T-helper 1 cell treated with Interleukin-12 subunit alpha and Interleukin-12 subunit beta and Interleukin-4 antibody, amounts not matched to agents 30 μg/mL and 1 μg/mL, for 36 hours (primary cell): ENCODE measurements around the gene TOX3.

Experiments used
- H3K27ac Mint-ChIP-seq: one replicate; pipeline ENCODE4 v1.8.0; 2021; ENCODE audit warnings: mild to moderate bottlenecking, mixed read lengths
- H3K27me3 Mint-ChIP-seq: one replicate; pipeline ENCODE4 v1.8.0; 2021; ENCODE audit warnings: low read depth, mixed read lengths
- H3K36me3 Mint-ChIP-seq: one replicate; pipeline ENCODE4 v1.8.0; 2021; ENCODE audit warnings: low read depth, mixed read lengths
- H3K4me1 Mint-ChIP-seq: one replicate; pipeline ENCODE4 v1.8.0; 2021; ENCODE audit warnings: low read depth, mixed read lengths
- H3K4me3 Mint-ChIP-seq: one replicate; pipeline ENCODE4 v1.8.0; 2021; ENCODE audit warnings: mild to moderate bottlenecking, moderate library complexity, mixed read lengths
- H3K9me3 Mint-ChIP-seq: one replicate; pipeline ENCODE4 v1.8.0; 2021; ENCODE audit warnings: mixed read lengths

Gene TOX3

DNA sequence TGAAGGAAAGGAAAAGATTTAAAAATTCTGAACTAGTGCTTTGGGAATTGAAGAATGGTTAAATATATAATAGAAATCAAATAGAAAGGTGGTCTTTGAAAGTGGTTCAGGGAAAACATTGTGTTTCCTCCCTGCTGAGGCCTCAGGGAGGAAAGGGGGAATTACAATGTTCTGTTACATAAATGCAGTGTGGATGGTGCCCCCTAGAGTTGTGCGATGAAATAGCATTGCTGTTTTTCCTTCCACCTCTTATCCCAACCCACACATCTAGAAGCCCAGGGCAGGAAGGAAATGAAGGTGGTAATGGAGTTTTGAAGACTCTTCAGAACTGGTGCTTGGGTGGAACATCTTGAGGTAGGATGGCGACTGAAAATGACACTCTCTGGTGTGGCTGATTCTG, 6.4 kb upstream of the TOX3 start:
- Mint-ChIP-seq H3K4me3 (no peak overlapping the region), H3K4me1 (no peaks in the 10 kb centered on the region), H3K9me3 (no peaks in the 10 kb centered on the region), H3K36me3 (no peaks in the 10 kb centered on the region), H3K27ac (no peak overlapping the region), H3K27me3 (peaks cover 13% of the 10 kb centered on the region)

DNA sequence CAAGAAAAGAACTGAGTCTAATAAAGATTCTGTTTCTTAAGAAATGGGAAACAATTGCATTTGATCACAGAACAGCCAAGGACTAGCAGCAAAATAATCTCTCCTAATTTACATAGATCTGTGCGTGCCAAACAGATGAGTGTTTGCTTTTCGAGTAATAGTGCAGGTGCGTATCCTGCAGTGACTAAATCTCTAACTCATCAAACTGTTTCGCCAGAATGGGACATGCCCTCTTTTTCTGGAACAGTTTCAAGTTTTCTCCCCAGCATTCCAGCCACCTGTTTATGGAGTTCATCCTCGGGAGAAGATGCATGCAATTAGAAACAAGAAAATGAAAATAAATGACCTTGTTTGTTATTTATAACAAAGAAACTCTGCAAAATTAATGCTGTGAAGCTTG, 5.7 kb upstream of the TOX3 start:
- Mint-ChIP-seq H3K4me3 (no peak overlapping the region), H3K27ac (no peak overlapping the region), H3K9me3 (no peaks in the 10 kb centered on the region), H3K4me1 (no peaks in the 10 kb centered on the region), H3K27me3 (peaks cover 20% of the 10 kb centered on the region), H3K36me3 (no peaks in the 10 kb centered on the region)

DNA sequence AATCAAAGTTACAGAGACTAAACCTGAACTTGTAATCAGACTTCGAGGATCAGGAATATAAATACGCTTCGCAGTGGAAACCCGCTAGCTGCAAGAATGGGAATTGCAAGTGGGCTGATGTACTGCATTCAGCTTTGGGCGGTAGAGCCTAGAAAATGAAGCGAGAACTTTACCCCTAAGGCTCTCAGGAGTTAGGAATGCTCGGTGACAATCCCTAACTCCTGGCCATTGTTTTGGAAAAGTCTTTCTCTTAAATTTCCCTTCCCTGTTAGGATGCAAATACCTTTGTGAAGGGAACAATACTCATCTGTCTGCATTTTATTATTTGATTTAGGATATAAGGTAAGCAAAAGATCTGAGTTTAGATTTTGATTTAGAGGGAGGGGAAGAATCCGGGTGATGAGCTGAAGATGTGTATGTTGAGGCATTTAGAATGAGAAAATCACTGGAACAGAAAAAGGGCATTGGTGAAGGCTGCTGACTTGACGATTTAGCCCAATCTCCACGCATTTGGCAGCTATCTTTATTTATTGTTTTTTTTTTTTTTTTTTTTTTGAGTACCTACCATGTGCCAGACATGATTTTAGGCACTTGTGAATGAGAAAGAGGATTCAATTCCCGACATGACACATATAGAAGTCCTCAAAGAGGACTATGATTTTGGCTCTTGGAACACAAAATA, 2.2 kb upstream of the TOX3 start:
- Mint-ChIP-seq H3K4me1 (no peaks in the 10 kb centered on the region), H3K27me3 (peaks cover 37% of the 10 kb centered on the region), H3K27ac (no peak overlapping the region), H3K4me3 (no peak overlapping the region), H3K9me3 (no peaks in the 10 kb centered on the region), H3K36me3 (peaks cover 1% of the 10 kb centered on the region)

DNA sequence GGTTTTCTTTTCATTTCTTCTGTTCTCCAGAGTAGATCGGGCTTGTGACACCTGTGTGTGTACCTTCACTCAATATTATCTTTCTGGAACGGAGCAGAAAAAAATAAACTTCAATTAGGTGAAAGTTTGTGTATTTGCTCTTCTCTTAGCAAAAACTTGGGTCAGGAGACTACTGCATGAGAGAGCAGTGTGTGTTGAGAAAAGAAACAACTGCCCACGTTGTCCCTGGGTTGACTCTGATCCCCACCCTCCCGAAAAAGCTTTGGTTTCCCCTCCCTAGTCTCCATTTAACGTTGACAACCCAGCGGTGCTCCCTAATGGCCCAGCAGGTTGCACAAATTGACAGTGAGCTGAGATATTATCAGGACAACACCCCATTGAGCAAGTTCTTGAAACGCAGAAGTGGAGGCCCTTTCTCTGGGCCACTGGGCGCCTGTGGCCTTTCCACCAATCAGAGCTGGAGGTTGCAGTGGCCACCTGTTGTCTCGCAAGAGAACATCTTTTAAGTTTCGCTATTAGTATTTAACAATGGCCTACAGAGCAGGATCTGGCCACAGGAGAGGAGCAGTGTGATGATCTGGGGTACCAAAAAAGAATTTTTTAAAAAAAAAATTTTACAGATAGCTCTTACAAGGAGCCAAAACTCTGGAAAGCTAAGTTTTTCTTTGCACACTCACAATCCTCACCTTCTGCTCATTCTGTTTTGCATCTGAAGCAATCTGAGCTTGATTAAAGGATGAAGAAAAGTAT, 1.5 kb upstream of the TOX3 start:
- peaks cover 41% of the 10 kb centered on the region for H3K27me3 Mint-ChIP-seq
- no peak overlapping the region for H3K4me3 Mint-ChIP-seq
- H3K27ac Mint-ChIP-seq, result no peak overlapping the region
- H3K4me1 Mint-ChIP-seq, result no peaks in the 10 kb centered on the region
- no peaks in the 10 kb centered on the region for H3K9me3 Mint-ChIP-seq
- H3K36me3 Mint-ChIP-seq, result peaks cover 1% of the 10 kb centered on the region

DNA sequence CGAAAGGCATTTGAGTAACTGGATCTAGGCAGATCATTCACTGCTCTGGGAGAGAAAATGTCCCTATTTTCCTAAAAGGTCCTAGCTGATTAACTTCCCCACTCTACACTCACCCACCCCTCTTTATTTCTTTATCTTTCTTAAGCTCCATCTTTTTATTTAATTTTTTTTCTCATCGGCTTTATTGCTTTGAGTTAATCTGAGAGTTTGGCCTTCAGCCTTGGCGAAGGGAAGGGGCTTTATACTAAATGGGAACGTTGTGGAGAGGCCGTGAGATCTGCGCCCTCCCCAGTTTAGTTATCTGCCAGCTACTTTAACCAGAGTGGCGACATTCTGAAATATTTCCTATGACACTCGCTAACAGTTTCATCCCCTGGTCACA, 882 bp upstream of the TOX3 start:
- H3K27ac Mint-ChIP-seq, result no peak overlapping the region
- no peak overlapping the region for H3K4me3 Mint-ChIP-seq
- H3K27me3 Mint-ChIP-seq, result peaks cover 43% of the 10 kb centered on the region
- H3K9me3 Mint-ChIP-seq, result no peaks in the 10 kb centered on the region
- H3K4me1 Mint-ChIP-seq, result no peaks in the 10 kb centered on the region
- H3K36me3 Mint-ChIP-seq, result peaks cover 1% of the 10 kb centered on the region

DNA sequence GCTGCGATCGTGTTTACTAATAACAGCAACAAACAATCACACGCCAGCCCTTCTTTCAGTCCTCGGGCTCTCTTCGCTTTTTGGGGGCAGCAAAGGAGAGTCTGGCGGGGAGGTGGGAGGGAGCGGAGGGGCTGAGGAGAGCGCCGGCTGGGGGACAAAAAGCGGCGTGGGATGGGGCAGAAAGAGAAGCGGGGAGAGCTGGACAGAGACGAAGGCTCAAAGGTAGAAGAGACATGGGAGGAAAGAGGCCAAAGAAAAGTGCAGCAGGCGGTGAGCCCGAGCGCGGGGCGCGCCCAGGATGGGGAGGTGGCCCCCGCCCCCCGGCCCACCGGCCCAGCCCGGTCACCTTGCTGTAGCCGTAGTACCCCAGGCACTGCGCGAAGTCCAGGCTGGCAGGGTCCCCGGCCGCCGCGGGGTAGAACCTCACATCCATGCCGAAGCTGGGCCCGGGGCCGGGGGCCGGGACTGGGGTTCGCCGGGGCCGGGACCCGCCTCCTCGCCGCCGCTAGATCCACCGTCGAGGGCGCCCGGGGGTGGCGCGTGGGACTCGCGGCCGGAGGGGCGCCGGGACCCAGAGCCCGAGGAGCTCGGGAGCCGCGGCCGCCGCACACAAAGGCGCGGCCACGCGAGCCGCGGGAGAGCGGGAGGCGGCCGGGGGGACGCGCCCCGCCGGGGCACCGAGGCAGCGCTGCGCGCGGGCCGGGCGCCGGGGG, 496 bp downstream of the TOX3 start:
- no peak overlapping the region for H3K27ac Mint-ChIP-seq
- no peak overlapping the region for H3K4me3 Mint-ChIP-seq
- peaks cover 1% of the 10 kb centered on the region for H3K36me3 Mint-ChIP-seq
- H3K4me1 Mint-ChIP-seq, result no peaks in the 10 kb centered on the region
- H3K9me3 Mint-ChIP-seq, result no peaks in the 10 kb centered on the region
- H3K27me3 Mint-ChIP-seq, result peaks cover 43% of the 10 kb centered on the region

DNA sequence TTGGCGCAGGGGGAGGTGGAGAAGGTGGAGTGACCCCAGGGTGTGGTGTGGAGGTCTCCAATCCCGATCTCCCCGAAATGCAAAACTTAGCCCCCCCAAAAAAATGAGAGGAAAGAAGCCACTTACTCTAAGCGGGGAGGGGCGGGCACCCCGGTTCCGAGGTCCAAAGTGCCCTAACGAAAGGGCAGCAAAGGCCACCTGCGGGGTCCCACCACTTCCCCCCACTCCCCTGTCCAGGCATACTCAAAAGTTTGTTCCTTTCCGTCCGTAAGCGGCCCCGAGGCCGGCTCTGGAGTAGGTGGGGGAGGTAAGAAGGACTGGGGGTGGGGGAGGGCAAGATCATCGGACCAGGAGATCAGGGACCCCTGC, 1.1 kb downstream of the TOX3 start:
- H3K27me3 Mint-ChIP-seq, result peaks cover 43% of the 10 kb centered on the region
- H3K27ac Mint-ChIP-seq, result no peak overlapping the region
- H3K4me3 Mint-ChIP-seq, result no peak overlapping the region
- H3K4me1 Mint-ChIP-seq, result no peaks in the 10 kb centered on the region
- H3K36me3 Mint-ChIP-seq, result peaks cover 1% of the 10 kb centered on the region
- H3K9me3 Mint-ChIP-seq, result no peaks in the 10 kb centered on the region

DNA sequence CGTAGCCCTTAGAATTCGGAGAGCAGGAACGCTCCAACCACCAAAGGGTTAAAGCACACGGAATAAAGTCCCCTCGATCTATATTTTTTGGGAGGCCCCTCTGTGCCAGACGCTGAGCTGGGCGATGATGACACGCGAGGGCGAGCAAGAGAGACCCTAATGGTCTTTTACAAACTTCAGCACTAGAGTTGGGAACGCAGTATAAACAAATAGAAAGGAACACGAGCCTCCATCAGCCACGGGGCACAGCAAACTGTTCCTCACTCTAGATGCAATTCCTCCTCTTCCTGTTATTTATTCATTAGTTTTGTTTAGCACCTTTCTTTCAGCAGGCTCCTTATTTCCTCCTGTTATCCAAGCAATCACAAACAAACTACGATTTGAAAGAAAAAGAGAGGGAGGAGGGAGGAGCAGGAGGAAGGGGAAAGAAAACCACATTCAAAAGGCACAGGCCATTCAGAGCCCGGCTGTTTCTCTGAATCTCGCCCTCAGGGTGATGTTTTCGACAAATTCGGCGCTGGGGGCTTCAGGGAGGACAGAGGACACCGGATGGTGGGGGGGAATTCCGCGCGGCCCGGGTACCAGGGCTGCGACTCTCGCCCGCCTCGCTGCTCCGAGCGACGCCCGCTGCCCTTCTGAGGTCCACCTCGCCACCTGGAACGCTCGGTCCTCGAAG, 1.6 kb downstream of the TOX3 start:
- peaks cover 43% of the 10 kb centered on the region for H3K27me3 Mint-ChIP-seq

DNA sequence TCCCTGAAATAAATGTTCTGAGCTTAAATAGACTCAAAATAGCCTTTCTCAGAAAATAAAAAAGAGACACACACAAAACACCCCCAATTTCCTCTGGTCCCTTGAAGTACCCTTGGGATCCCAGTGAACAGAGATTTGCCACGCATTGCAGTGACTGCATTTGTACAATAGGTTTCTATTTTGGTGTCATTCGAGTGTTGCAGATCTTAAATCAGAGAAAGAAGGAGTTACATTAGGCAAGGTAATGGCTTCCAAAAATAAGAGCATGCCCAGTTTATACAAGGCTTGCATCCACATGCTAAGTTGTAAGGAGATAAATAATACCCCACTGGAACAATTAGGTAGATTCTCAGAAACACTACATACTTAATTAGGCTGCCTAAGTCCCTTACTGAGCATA, 2.2 kb downstream of the TOX3 start:
- Mint-ChIP-seq H3K4me3 (no peak overlapping the region), H3K4me1 (no peaks in the 10 kb centered on the region), H3K27ac (no peak overlapping the region), H3K9me3 (no peaks in the 10 kb centered on the region), H3K27me3 (peaks cover 43% of the 10 kb centered on the region), H3K36me3 (peaks cover 1% of the 10 kb centered on the region)

More for the DNA sequence above, 1.6 kb downstream of the TOX3 start:
- Mint-ChIP-seq H3K36me3 (peaks cover 1% of the 10 kb centered on the region), H3K4me1 (no peaks in the 10 kb centered on the region), H3K4me3 (no peak overlapping the region), H3K27ac (no peak overlapping the region), H3K9me3 (no peaks in the 10 kb centered on the region)

DNA sequence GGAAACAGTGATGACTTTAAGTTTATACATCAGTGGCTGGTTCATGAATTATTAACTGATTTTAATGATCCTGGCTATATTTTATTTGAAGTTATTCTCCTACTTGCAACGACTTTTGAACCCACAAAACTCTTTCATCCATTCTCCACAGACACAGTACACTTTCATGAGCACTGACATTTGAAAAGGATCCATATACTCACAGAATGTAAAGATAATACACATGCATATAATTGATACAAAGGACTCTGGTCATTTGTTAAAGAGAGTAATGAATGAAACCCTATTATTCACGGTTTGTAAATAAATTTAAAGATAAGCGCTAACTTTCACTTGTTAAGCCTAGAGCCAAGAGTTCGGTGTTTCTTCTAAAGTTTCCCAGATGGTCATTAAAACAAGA, 3.3 kb downstream of the TOX3 start:
- Mint-ChIP-seq H3K36me3 (peaks cover 1% of the 10 kb centered on the region), H3K4me1 (no peaks in the 10 kb centered on the region), H3K27ac (no peak overlapping the region), H3K4me3 (no peak overlapping the region), H3K9me3 (no peaks in the 10 kb centered on the region), H3K27me3 (peaks cover 33% of the 10 kb centered on the region)

DNA sequence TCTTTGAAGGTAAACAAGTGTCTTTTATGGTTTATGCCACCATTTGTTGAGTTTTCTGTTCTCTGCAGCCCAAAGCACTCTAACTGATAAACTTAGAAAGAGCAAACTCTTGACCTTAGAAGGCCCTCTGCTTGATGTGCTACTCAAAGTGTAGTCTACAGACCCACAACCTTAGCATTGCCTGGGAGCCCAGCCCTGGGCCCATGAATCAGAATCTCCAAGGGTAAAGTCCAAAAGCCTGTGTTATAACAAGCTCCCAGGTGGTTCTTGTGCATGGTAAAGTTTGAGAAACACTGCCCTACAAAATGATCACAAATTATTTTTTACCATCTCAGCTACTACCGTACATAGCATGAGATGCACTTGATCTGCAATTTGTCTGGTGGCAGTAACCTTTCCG, 6.0 kb downstream of the TOX3 start:
- Mint-ChIP-seq H3K4me1 (no peaks in the 10 kb centered on the region), H3K36me3 (peaks cover 1% of the 10 kb centered on the region), H3K27ac (no peak overlapping the region), H3K4me3 (no peak overlapping the region), H3K27me3 (peaks cover 19% of the 10 kb centered on the region), H3K9me3 (no peaks in the 10 kb centered on the region)

DNA sequence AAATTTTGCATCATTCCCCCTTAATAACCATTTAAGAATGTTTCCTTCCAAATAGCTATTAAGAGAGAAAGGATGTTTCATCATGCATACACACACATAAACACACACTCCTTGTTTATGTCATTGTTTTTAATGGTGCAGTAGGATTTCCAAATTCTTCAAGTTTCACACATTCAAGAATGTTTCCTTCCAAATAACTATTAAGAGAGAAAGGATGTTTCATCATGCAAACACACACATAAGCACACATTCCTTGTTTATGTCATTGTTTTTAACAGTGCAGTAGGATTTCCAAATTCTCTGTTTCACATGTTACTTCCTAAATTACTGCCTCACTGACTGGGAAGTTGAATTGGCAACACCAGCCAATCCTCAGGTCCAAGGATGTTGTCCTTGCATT, 7.8 kb downstream of the TOX3 start:
- Mint-ChIP-seq H3K9me3 (no peaks in the 10 kb centered on the region), H3K27ac (no peak overlapping the region), H3K4me1 (no peaks in the 10 kb centered on the region), H3K27me3 (peaks cover 6% of the 10 kb centered on the region), H3K4me3 (no peak overlapping the region), H3K36me3 (no peaks in the 10 kb centered on the region)

DNA sequence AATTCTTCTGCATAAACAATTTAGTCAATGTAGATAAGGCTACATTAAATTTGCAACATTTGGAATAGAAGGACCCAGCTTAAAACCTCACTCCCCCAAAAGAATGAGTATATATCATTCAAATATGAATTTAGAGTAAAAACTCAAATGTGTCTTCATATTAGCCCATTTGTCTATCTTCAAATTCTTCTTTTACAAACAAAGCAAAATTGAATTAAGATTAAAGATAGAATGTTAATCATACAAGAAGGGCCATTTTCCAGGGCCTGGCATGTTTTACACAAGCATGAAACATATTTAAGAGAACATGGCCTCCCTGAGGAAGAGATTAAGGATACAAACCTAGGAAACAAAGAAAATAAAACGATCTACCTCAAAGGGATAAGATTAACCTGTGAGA, 8.4 kb downstream of the TOX3 start:
- no peaks in the 10 kb centered on the region for H3K4me1 Mint-ChIP-seq
- no peak overlapping the region for H3K4me3 Mint-ChIP-seq
- H3K9me3 Mint-ChIP-seq, result no peaks in the 10 kb centered on the region
- no peaks in the 10 kb centered on the region for H3K36me3 Mint-ChIP-seq
- H3K27me3 Mint-ChIP-seq, result peaks cover 2% of the 10 kb centered on the region
- H3K27ac Mint-ChIP-seq, result no peak overlapping the region

DNA sequence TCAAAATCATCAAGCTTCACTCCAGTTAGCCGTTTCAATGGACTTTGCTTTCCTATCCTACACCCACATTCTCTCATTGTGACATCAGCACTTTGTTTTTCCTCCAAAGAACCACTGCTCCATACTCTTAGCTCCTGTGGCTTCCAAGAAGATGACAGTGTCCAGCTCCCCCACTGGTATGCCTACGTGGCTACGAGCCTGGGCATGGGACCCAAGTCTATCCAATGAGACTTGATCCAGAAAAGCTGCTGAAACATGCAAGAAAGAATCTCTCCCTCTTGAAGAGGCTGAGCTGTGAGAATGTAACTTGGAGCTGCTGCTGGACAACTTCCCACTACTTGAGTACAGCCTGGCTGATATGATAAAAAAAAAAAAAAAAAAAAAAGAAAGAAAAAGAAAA, 9.4 kb downstream of the TOX3 start:
- Mint-ChIP-seq H3K4me1 (no peaks in the 10 kb centered on the region), H3K4me3 (no peak overlapping the region), H3K9me3 (no peaks in the 10 kb centered on the region), H3K27me3 (no peaks in the 10 kb centered on the region), H3K27ac (no peak overlapping the region), H3K36me3 (no peaks in the 10 kb centered on the region)

DNA sequence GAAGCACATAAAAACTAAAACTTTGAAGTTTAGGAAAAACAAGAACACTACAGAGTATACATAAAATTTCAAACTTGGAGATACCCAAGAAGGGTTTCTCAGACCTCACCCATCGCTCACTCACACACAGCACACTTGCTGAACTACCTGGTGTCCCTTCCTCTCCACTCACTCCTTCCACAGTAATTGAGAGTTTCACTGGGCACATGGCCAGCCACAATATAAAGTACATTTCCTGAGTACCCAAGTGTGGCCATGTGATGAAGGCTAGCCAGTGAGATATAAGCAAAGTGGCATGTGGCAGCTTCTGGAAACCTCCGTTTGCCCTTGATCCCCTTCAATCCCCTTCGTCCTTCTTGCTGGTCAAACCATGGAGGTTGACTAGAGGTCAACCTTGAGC, 11.9 kb downstream of the TOX3 start:
- no peak overlapping the region for H3K27ac Mint-ChIP-seq
- H3K4me1 Mint-ChIP-seq, result no peaks in the 10 kb centered on the region
- H3K4me3 Mint-ChIP-seq, result no peak overlapping the region
- H3K27me3 Mint-ChIP-seq, result no peaks in the 10 kb centered on the region
- H3K36me3 Mint-ChIP-seq, result no peaks in the 10 kb centered on the region
- H3K9me3 Mint-ChIP-seq, result no peaks in the 10 kb centered on the region
